WERI-Rb-1 (cell line): ENCODE data around the gene NFATC2IP.
"Not testable (repeated sequence)": the region's sequence is repeated elsewhere in the genome, so short reads cannot be mapped to it uniquely, and the experiment has no call there.

Experiments
- DNase-seq: peaks from one replicate; pipeline ENCODE4 v3.0.0-alpha.2; 2020
- H3K27ac ChIP-seq: fragments of 250-450 bp; sonication (Bioruptor Pico); 2 replicates; pipeline ENCODE4 v1.5.1; 2020; ENCODE audit warnings: mild to moderate bottlenecking, moderate library complexity
- H3K27me3 ChIP-seq: fragments of 250-450 bp; sonication (Bioruptor Pico); 2 replicates; pipeline ENCODE4 v1.5.1; 2021; ENCODE audit warnings: mild to moderate bottlenecking, low read depth, moderate library complexity; ENCODE audit not compliant: insufficient read depth, severe bottlenecking
- H3K36me3 ChIP-seq: fragments of 250-450 bp; sonication (Bioruptor Pico); 2 replicates; pipeline ENCODE4 v1.5.1; 2020; ENCODE audit warnings: mild to moderate bottlenecking, moderate library complexity
- H3K4me3 ChIP-seq: 2 replicates; pipeline ENCODE4 v1.5.1; 2011; ENCODE audit warnings: low read depth, mild to moderate bottlenecking, control low read depth, low read length
- H3K9me3 ChIP-seq: fragments of 250-450 bp; sonication (Bioruptor Pico); 2 replicates; pipeline ENCODE4 v1.5.1; 2021; ENCODE audit warnings: mild to moderate bottlenecking, moderate library complexity; ENCODE audit not compliant: severe bottlenecking
- TF ChIP-seq, protein P1 (sequence below): IDR thresholded peaks from 2 replicates; pipeline ENCODE4 v1.5.1; 2011; ENCODE audit warnings: low read depth, mild to moderate bottlenecking, control low read depth, inconsistent platforms, low read length

Gene NFATC2IP

DNA sequence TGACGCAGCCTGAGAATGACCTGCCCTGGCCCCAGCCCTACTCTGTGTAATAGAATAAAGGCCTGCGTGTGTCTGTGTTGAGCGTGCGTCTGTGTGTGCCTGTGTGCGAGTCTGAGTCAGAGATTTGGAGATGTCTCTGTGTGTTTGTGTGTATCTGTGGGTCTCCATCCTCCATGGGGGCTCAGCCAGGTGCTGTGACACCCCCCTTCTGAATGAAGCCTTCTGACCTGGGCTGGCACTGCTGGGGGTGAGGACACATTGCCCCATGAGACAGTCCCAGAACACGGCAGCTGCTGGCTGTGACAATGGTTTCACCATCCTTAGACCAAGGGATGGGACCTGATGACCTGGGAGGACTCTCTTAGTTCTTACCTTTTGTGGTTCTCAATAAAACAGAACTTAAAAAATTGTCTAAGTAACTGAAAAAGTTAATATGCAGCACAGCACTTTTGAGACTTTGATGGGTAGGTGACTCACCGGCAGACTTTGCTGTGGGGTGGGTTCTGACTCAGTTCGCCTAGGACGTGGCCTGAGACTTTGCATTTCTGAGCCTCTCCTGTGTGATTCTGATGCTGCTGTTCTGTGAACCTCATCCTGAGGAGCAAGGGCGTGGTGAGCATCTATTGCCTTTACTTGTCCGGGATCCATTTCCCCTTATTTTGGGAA lies 39.8 kb downstream of the NFATC2IP start:
- H3K4me3 ChIP-seq = no peak overlapping the region
- H3K9me3 ChIP-seq = no peaks in the 10 kb centered on the region
- H3K27ac ChIP-seq = no peak overlapping the region
- TF ChIP-seq, protein P1, sequence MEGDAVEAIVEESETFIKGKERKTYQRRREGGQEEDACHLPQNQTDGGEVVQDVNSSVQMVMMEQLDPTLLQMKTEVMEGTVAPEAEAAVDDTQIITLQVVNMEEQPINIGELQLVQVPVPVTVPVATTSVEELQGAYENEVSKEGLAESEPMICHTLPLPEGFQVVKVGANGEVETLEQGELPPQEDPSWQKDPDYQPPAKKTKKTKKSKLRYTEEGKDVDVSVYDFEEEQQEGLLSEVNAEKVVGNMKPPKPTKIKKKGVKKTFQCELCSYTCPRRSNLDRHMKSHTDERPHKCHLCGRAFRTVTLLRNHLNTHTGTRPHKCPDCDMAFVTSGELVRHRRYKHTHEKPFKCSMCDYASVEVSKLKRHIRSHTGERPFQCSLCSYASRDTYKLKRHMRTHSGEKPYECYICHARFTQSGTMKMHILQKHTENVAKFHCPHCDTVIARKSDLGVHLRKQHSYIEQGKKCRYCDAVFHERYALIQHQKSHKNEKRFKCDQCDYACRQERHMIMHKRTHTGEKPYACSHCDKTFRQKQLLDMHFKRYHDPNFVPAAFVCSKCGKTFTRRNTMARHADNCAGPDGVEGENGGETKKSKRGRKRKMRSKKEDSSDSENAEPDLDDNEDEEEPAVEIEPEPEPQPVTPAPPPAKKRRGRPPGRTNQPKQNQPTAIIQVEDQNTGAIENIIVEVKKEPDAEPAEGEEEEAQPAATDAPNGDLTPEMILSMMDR = no peak
- DNase-seq = no peak
- no peaks in the 10 kb centered on the region for H3K27me3 ChIP-seq
- peaks cover 5% of the 10 kb centered on the region; the same call in 1 of the 2 replicates for H3K36me3 ChIP-seq

DNA sequence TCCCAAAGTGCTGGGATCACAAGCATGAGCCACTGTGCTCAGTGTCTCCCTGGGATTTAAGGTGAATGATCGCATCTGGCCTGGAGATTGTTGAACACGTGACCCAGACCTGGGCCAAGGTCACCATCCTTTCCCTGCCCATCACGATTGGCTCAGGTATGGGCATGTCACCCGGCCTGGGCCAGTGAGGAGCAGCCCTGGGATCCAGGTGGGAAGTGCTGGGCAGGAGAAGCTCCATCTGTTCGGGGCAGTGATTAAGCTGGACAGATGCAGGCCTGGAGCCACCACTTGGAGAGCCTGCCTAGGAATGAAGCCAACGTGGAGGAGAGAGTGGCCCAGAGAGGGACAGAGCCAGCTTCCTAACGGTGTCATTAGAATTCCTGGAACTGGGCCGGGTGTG lies 41.0 kb downstream of the NFATC2IP start:
- peaks cover 5% of the 10 kb centered on the region; the same call in 1 of the 2 replicates for H3K36me3 ChIP-seq
- no peaks in the 10 kb centered on the region for H3K9me3 ChIP-seq
- no peaks in the 10 kb centered on the region for H3K27me3 ChIP-seq
- peak; percentile 78 for DNase-seq
- H3K4me3 ChIP-seq = no peak overlapping the region
- TF ChIP-seq, protein P1 = no peak
- H3K27ac ChIP-seq = peak overlapping the region; percentile 51

DNA sequence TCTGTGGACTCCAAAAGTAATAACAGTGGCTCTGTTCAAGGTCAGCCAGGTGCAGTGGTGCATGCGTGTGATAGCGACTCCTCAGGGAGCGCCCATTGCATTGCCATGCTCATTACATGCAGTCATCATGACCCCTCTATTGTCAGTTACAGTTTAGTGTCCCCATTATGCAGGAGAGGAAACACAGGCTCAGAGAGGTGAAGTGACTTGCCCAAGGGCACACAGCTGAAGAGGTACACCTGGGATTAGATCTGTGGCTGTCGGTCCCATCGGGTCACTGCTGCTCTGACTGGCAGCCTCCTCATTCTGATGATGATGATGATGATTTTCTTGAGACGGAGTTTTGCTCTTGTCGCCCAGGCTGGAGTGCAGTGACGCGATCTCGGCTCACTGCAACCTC lies 41.8 kb downstream of the NFATC2IP start:
- Histone ChIP-seq H3K4me3 (no peak overlapping the region), H3K27ac (no peak overlapping the region; the same call in 1 of the 2 replicates), H3K9me3 (no peaks in the 10 kb centered on the region), H3K36me3 (no peaks in the 10 kb centered on the region), H3K27me3 (no peaks in the 10 kb centered on the region)
- DNase-seq = no peak
- TF ChIP-seq, protein P1 = no peak

DNA sequence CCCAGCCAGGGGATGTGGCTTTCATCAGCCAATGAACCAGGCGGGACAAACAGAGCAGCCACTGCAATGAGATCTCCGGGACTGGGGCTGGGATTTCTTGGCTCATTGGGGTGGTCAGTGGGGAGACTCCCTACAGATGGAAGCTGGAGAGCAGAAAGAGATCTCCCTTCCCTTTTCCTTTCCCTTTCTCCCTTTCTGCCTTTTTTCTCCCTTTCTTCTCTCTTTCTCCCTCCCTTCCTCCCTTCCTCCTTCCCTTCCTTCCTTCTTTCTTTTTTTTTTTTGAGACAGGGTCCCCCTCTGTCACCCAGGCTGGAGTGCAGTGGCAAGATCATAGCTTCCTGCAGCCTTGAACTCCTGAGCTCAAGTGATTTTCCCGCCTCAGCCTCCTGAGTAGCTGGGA lies 48.1 kb downstream of the NFATC2IP start:
- Histone ChIP-seq H3K36me3 (no peaks in the 10 kb centered on the region), H3K27me3 (no peaks in the 10 kb centered on the region), H3K27ac (no peak overlapping the region), H3K4me3 (no peak overlapping the region), H3K9me3 (no peaks in the 10 kb centered on the region)
- DNase-seq = no peak
- TF ChIP-seq, protein P1 = no peak

DNA sequence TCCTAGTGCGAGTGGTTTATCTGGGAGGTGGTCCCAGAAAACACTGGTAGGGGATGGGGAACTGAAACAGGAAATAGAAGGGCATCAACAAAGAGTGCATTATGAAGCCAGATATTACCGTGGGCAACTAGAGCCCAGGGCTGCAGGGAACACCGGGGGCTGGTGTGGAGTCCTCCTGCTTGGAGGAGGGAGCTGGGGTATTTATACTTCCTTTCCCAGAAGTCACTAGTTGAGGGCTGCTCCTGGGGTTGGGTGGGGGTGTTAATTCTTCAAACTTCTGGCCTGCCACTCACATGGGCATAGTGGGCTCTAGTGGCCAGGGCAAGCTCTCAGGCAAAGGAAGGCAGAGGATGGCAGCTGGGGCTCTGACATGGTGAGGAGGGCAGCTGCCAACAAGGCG lies 48.8 kb downstream of the NFATC2IP start:
- no peaks in the 10 kb centered on the region for H3K27me3 ChIP-seq
- H3K4me3 ChIP-seq = no peak overlapping the region
- TF ChIP-seq, protein P1 = no peak
- DNase-seq = no peak
- H3K36me3 ChIP-seq = no peaks in the 10 kb centered on the region
- no peaks in the 10 kb centered on the region for H3K9me3 ChIP-seq
- H3K27ac ChIP-seq = no peak overlapping the region

DNA sequence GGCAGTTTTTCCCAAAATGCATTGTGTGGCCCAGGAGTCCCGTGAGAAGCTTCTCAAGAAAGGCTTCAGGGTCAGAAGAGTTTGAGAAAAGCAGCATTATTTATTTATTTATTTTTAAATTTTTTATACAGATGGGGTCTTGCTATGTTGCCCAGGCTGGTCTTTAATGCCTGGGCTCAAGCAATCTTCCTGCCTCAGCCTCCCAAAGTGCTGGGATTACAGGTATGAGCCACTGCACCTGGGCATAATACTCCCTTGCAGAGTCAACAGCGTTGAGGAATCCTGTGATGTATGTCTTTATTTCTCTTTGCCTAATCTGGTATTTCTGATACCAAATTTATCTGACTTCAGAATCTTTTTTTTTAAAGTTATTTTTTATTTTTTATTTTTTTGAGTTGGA lies 49.3 kb downstream of the NFATC2IP start:
- H3K27me3 ChIP-seq = no peaks in the 10 kb centered on the region
- DNase-seq = no peak
- TF ChIP-seq, protein P1 = no peak
- no peak overlapping the region for H3K4me3 ChIP-seq
- H3K9me3 ChIP-seq = no peaks in the 10 kb centered on the region
- no peak overlapping the region for H3K27ac ChIP-seq
- no peaks in the 10 kb centered on the region for H3K36me3 ChIP-seq

DNA sequence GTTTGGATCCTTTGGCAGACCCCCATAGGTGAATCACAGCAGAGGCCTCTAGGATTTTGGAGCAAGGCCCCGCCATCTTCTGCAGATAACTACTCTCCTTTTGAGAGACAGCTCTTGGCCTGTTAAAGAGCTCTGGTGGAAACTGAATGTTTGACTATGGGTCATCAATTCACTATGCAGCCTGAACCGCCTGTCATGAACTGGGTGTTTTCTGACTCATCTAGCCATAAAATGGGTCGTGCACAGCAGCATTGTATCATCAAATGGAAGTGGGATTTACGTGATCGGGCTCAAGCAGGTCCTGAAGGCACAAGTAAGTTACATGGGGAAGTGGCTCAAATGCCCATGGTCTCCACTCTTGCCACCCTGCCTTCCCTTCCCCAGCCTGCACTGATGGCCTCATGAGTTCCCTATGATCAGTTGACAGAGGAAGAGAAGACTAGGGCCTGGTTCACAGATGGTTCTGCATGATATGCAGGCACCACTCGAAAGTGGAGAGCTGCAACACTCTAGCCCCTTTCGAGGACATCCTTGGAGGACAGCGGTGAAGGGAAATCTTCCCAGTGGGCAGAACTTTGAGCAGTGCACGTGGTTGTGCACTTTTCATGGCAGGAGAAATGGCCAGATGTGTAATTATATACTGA lies 53.9 kb downstream of the NFATC2IP start:
- not testable (repeated sequence) for H3K9me3 ChIP-seq, H3K36me3 ChIP-seq, DNase-seq

More for the DNA sequence above, 53.9 kb downstream of the NFATC2IP start:
- H3K27me3 ChIP-seq, H3K27ac ChIP-seq, H3K4me3 ChIP-seq: not testable (repeated sequence)
